ENCODE results near the gene LINGO4.

DNA sequence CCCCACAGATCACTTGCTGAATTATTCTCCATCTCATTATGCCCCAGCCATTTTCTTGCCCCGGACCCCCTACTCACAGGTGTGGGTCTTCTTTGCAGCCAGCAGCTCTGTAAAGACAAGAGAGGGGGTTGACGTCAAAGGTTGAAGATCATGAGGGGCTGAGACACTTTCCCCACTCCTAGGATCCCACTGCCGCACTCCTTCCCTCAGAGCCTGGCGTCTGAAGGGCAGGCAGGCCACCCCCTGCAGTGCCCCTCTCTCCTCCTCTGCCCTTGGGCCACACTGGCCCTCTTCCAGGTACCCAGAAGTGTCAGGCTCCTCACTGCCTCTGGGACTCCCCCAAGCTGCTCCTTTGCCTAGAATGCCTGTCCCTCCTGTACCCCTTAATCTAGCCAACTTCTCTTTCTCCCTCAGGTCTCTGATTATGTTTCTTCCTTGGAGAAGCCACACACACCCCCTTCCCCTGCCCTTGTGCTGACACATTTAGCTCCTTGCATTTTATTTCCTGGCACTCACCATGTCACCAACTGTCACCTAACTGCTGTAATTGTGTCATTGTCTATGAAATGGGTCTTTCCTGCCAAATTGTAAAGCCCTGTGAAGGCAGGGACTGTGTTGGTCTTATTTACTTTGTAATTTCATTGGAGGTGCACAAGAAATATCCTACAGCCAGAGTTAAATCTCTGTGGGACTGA lies 24.3 kb upstream of the LINGO4 start:
- TF ChIP-seq, protein P1, sequence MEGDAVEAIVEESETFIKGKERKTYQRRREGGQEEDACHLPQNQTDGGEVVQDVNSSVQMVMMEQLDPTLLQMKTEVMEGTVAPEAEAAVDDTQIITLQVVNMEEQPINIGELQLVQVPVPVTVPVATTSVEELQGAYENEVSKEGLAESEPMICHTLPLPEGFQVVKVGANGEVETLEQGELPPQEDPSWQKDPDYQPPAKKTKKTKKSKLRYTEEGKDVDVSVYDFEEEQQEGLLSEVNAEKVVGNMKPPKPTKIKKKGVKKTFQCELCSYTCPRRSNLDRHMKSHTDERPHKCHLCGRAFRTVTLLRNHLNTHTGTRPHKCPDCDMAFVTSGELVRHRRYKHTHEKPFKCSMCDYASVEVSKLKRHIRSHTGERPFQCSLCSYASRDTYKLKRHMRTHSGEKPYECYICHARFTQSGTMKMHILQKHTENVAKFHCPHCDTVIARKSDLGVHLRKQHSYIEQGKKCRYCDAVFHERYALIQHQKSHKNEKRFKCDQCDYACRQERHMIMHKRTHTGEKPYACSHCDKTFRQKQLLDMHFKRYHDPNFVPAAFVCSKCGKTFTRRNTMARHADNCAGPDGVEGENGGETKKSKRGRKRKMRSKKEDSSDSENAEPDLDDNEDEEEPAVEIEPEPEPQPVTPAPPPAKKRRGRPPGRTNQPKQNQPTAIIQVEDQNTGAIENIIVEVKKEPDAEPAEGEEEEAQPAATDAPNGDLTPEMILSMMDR (IDR thresholded peaks at IDR 0.05; ENCODE audit: low read depth, low read length, poor library complexity, severe bottlenecking) = no peak
- no peak for TF ChIP-seq EZH2phosphoT487 (IDR thresholded peaks at IDR 0.05; ENCODE audit: borderline replicate concordance, low read length)
